NCI-H187 (cell line): ENCODE data around the gene KLK7.

Experiments
- DNase-seq, 2 experiments: peaks; one replicate each; lab custom pipeline; 2025; lab: John Stamatoyannopoulos, UW

Gene KLK7

GRCh38 chr19:50983625-50984292, at the start of gene KLK7:
KLK7 (minus strand) TSS chr19:50983917; CDS start chr19:50982399, 1,518 bp downstream.
- no peak for DNase-seq

- no peak for DNase-seq
Measured at GRCh38 chr19:51031880-51032225, 48.1 kb upstream of the KLK7 start.

- no peak for DNase-seq
Measured at GRCh38 chr19:51031220-51031879, 47.6 kb upstream of the KLK7 start.

GRCh38 chr19:51030631-51031030, 46.9 kb upstream of the KLK7 start:
- DNase-seq = no peak

- no peak for DNase-seq
Measured at GRCh38 chr19:51029718-51030117, 46.0 kb upstream of the KLK7 start.

- no peak for DNase-seq
Measured at GRCh38 chr19:51027873-51028272, 44.2 kb upstream of the KLK7 start.

GRCh38 chr19:51027126-51027806, 43.5 kb upstream of the KLK7 start:
- DNase-seq = no peak

GRCh38 chr19:51026554-51026831, 42.8 kb upstream of the KLK7 start, which contains the start of gene KLK11:
KLK11 (minus strand) TSS chr19:51026616; CDS start chr19:51025631, 985 bp downstream.
- DNase-seq = peak; percentile 67 to 80

GRCh38 chr19:51025809-51026553, 42.3 kb upstream of the KLK7 start:
- peak in 1 of 2 experiments; percentile 71 for DNase-seq

GRCh38 chr19:51025401-51025800, 41.7 kb upstream of the KLK7 start:
- peak in 1 of 2 experiments; percentile 71 for DNase-seq

- DNase-seq = peak; percentile 62 to 71
Measured at GRCh38 chr19:51024924-51025323, 41.2 kb upstream of the KLK7 start.

- no peak for DNase-seq
Measured at GRCh38 chr19:51023946-51024345, 40.2 kb upstream of the KLK7 start.

GRCh38 chr19:51022526-51022925, 38.8 kb upstream of the KLK7 start:
- DNase-seq = no peak

GRCh38 chr19:51020988-51021651, 37.4 kb upstream of the KLK7 start:
- peak; percentile 27 to 35 for DNase-seq

GRCh38 chr19:51019544-51019925, 35.8 kb upstream of the KLK7 start, which contains the start of gene KLK10:
KLK10 (minus strand) TSS chr19:51019709; CDS start chr19:51019130, 579 bp downstream.
- no peak for DNase-seq

- no peak for DNase-seq
Measured at GRCh38 chr19:51018745-51019543, 35.2 kb upstream of the KLK7 start.

GRCh38 chr19:51016798-51017683, 33.3 kb upstream of the KLK7 start:
- peak; percentile 47 to 69 for DNase-seq

- DNase-seq = no peak
Measured at GRCh38 chr19:51015691-51016267, 32.1 kb upstream of the KLK7 start.

- no peak for DNase-seq
Measured at GRCh38 chr19:51014242-51014641, 30.5 kb upstream of the KLK7 start.
